Non-pigmented ciliary epithelial cell (primary cell): ENCODE measurements around the gene ZEB2.

Experiments
- DNase-seq: peaks from one replicate; pipeline ENCODE4 v3.0.0-alpha.2; 2010; ENCODE audit warnings: low read depth

ZEB2 gene

DNA sequence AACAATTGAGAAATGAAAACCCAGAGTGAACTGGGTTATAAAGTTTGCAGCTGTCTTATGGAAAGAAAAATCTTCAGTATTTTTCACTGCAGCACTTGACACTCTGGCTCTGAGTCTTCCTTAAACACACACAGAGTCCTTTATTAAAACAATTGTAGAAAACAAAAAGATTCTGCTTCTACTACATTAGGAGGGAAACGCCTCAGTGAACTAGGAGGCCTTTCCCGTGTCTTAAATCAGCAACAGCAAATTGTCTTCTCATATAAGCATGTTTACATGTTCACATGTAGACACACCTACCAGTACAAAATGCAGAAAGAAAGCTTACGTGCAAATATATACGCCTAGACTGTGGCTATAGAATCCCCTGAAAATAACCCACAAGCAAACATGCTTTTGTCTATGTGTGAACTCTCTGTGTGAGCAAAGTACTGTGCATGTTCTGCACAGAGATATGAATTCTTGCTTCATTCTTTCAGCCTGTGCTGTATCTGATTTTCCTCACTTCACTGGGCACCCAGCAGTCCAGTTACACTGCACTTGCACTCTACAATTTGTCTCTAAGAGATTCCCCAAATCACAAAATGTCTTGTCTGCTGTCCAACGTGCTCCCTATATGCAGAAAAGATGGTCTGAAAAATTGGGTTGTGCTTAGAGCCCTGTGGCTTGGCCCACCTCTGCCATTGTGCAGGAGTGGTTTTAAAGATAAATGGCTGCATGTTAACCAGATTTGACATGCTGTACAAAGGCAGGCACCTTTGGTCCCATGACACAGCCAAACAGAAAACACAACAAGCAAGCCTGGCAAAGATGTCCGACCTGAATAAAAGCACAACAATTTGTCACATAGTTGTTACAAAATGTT lies 24.5 kb downstream of the ZEB2 start:
- no peak for DNase-seq

DNA sequence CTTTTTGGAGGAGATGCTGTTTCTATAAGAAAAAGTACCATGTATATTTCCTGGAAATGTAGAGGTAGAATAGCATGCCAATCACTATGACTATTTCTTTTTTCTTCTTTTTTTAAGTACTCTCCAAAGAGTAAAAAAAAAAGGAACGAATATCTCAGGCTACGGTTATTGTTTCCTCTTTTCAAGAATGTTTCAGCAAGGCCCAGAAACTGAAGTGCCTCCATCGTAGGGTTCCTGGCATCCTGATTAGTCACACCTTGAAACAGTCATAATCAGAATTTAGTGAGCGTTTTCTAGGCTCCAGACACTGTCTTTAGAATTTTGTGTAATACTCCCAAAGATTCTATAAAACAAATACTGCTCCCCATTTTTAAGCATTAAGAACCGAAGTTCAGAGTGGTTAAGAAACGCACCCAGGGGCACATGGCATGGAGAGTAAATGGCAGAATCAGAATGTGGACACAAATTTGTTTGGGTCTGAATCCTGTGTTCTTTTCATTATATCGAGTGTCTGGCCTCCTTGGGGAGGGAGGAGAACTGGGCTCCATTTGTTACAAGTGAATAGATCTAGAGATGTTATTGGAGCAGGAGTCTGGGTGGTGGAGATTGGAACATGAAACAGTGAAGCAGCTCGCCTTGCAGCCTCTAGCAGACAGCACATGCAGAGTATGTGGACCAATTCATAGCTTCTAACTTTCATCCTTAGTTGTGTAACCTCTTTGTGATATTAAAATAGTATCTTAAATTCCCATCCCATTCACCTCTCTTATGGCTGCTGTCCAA lies 26.7 kb downstream of the ZEB2 start:
- DNase-seq: no peak

DNA sequence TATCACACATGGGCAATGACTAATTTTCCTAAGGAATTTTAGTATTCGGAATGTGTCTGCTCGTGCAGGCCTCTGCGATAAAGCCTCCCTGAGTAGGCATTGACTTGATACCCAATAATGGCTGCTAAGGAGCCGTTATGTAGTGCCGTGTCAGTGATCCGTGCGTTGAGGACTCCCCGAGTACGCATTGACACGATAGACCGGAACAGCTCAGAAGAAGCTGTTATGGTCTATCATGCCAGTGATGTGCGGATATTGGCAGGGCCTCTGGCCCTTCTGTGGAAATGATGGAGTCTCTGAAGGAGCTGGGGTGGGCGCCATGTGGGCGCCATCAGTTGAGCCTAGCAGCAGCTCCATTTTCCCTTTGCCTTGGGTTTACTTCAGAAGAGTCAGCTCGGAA lies 29.1 kb downstream of the ZEB2 start:
- DNase-seq: no peak

DNA sequence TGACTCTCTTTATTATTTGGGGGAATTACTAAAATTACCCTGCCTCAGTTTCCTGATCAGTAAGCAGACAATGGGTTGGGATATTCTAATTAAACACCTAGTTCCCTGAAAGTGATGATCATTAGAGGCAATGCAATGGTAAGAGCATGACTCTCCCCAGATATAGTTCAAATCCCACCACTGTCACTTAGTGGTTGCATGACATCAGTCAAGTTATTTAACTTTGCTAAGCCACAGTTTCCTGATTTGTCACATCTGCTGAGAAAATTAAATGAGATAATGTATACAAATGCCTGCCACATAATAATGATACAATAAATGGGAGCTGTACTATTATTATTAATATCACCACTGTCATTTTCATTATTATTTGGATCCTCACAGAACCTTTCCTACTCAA lies 29.9 kb downstream of the ZEB2 start:
- no peak for DNase-seq

DNA sequence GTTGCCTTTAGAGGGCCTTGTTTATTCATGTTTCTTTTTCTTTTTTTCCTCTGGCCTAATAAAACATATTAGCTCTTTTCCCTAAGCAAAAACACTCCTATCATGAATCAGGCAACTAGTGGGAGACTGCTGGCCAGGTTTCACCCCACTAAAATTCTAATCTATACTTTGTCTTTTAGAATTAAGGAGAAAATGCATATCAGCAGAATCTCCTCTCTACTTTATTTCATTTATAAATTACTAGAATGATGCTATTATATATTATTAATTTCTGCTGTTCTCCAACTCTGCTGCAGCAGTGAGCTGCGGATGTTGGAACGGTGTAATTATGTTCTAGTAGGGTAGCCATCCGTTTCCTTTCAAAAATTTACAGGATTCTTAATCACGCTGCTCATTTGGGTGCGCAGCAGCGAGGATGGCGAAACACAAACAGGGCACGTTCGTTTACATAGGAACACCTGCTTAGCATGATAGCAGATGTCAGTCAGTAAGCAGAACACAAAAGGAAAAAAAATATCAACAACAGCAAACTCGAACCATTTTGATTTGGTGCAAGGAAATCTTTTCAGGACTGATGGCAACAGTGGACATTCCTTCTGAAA lies 30.5 kb downstream of the ZEB2 start:
- no peak for DNase-seq

DNA sequence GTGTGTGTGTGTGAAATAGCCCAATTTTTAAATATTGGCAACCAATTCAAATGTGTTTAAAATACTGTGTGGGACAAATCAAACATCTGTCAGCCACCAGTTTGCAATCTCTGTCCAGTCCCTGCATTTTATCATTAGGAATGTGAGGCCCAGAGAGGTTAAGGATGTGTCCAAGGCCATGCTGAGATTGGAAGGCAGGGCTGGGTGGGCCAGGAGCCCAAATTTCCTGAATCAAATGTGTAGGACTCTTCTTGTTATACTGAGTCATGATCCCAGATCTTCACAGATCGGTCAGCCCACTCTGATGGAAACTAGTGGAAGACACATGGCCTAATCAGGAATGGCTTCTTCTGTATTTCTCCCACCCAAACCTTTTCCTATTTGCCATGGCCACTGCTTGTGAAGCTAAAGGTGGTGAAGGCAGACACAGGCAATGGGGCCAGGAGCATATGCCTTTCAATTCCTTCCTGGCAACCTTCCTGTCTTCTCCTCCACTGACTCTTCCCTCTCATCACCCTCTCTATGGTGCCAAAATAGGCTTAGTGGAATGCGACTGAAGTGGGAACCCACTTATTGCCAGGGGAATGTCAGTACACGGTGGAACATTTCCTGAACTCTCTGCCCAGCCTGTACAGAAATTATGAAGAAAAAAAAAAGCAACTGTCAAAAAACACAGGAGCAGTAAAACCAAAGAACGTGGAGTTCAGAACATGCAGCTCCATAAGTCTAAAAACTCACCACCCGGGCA lies 35.5 kb downstream of the ZEB2 start:
- no peak for DNase-seq

DNA sequence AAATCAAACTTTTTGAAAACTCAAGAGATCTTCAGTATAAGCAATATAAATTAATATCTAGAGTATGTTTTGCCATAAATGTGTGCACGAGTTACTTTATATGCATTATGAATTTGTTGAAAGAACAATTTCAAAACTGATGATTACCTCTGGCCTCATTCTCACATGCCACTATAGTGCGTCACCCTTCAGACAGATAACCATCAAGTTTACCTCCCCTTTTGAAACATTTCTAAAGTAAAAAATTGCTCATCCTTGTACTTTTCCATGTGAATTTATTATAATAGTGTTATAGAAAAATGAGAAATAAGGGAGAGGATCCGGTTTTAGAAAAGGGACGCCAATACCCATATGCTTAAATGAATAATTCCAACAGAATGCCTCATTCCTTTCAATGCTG lies 38.3 kb downstream of the ZEB2 start:
- DNase-seq: no peak

DNA sequence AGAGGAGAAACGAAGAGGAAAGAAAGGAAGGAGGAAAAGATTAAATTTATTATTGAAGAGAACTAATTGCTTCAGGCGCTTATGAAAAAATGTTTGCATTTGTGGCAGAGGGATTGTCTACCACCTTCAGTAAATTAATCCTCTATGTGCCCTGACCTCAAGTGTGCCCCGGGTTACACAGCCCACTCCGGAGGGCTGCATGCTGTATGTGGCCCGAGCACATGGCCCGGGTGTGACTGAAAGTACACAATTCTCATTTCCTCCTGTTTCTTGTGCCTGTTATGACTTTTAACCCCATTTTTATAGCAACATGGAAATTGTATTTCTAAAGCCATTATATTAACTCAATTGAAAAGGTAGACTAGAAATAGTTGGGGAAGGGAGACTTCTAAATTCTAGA lies 38.8 kb downstream of the ZEB2 start:
- no peak for DNase-seq

DNA sequence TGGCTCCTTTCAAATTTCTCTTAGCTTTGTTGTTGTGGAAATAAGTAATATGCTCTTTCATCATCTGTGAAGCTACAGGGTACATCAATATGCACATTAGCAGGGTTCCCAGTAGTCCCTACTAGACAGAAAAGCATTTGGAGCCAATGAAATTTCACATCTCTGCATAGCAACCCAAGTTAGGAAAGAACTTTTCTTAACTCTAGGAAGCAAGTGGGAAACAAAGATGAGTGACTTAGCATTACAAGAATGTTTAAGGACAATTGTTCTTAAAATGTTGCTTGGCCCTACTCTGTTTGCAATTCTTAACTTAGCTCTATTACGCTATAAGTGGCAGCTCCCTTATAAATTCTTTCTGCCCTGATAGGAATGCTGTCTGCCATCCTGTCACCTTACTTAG lies 39.6 kb downstream of the ZEB2 start:
- peak; percentile 37 for DNase-seq

DNA sequence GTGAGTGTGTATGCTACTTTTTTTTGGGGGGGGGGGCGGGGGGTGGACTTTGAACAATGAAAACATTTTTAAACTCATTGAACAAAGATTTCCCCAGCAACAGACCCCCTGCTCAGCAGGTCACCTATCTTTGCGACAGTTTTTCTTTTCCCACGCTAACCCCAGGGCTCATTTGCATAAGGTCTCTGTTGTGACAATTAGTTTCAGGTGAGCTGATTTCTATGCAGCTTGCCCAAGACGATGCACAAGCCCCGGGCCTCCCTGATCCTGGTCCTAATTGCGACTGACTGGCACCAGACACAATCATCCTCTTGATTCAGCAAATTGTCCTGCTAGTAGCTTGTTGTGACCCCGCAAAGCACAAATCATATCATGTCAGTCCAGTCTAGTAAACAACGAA lies 40.3 kb downstream of the ZEB2 start:
- DNase-seq: no peak

DNA sequence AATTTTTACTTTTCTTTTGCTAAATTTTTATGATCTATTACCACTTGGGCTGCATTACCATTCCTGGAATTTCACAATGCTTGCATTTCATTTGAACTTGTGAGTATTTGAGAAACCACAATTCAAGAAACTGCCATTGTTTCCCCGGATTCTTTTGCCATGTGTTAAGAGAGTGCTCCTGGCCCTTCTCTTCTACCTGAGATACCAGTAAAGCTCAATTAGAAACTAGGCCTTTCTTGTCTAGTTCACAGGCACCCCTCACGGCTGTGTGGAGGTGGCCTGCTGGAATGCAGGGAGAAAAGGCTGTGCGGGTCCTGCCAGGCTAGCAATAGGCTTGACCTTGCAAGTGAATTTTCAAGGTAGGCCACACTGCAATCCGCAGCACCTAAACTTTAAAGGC lies 40.8 kb downstream of the ZEB2 start:
- peak; percentile 54 for DNase-seq

DNA sequence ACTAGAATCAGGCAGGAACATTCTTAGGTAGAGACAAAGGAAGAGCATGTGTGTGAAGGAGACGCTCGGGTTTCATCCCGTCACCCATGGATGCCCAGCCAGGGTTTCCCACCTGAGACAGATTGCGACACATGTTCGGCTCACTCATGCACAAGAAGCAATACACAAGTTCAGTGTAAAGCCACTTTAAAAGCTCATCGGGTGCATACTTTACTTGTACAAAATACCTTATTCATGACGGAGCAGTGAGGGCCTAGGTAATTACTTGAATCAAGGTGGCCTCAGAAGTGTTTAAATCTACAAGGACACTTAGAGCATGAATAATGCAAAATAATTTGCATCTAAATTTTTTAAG lies 42.0 kb downstream of the ZEB2 start:
- DNase-seq: no peak

DNA sequence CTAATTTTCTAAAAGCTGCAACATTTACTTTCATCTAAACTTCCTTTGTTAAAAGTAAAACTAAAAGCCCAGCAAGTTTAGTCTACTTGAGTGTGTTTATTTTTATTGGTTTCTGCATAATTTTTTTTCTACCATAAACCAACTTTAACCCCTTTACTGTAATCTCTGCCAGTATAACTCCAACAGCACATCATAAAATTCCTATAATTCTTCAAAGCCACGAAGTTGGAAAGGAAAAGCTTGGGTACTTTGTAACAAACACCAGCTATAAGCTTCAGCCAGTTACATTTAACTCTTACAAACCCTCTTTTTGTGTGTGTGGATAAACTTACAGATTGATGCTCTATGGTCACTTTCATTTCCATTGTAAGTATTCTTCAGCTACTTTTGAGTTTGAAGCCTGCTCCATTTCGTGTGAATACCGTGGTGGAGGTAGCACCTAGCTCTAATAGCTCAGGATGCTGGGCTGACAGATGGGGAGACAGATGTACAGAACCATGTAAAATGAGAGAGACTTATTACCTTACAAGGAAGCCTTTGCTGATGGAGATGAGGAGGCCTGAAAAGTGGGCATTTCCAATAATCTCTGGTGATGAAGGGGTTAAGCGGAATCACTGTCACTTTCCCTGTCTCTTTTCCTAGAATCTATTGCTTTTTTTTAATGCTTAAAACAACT lies 42.5 kb downstream of the ZEB2 start:
- DNase-seq: no peak

DNA sequence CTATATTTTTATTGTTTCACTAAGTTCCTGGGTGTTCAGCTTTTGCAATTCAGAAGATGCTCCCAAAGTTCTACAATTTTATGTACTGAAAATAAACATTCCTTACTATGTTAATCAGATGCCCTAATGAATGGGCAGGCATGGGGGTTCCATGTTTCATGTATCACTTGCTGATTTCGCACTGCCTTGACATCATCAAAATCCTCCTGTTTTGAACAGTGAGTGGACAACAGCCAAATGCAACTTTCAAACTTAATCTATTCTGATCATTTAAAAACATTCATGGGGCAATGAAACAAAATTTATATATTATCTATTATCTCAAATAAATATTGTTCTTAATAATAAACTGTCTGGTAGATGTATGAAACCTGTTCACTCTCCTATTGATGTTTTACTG lies 43.2 kb downstream of the ZEB2 start:
- no peak for DNase-seq

DNA sequence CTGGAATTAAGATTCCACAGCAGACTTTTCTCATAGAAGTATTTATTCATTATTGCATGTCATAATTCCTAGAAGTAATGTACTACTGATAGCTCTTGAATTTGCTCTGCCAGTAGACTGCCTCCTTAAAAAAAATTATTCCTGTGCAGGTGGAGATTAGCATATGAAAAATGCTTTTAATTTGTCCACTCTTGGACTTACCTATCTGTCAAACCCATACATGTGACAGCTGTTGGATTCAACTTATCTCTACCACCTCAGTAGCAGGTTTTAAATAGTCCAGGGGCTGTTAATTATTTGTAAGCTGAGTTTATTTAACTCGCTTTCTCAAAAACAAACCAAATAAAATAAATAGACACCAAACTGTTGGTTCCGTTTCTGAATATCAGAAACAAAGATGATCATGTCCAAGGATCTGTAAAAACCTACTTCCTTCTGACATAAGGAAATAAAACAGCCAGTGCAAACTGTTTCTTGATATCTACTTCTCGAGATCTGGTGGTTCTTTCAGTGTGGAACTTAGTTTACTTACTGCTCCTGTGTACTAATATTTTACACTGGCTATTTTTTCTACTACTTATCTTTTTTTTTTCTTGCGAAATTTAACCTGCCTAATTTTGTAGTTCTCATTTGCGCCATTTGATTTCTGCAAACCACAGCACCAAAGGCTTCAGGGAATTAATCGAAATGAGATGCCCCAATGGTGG lies 44.2 kb downstream of the ZEB2 start:
- no peak for DNase-seq

DNA sequence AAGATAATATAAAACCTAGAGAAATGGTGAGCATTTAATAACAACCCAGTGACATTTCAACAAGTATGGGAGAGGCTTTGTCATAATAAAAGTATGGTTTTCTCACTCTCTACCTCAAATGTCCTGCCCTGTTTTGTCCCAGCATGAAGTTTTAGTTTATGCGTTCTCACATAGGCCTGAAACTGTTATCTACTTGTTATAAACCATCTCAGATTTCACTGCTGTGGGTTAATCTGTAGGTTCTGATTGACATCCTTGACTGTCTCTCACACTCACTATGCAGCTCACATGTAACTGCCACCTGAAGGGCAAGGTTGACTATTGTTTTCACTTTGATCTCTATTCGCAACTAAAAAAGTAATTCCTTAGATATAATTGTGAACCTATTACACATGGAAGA lies 44.9 kb downstream of the ZEB2 start:
- no peak for DNase-seq

DNA sequence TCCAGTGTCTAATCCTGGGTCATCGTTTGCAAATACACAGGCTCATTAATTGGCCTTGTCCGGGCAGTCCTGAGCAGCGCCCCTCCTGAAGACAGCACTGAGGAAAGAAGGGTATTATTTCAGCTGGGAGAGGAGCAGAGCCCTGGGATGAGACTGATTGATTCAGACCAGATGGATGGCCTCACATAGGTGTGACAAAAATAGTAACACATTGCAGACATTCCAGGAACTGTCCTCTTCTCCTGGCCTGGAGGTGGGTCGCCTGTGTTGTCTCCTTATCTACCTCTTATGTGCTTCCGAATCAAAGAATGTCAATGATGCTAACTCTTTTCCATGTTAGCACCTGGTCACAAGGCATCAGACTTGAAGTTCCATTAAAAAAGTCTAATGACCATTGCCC lies 45.9 kb downstream of the ZEB2 start:
- DNase-seq: no peak

DNA sequence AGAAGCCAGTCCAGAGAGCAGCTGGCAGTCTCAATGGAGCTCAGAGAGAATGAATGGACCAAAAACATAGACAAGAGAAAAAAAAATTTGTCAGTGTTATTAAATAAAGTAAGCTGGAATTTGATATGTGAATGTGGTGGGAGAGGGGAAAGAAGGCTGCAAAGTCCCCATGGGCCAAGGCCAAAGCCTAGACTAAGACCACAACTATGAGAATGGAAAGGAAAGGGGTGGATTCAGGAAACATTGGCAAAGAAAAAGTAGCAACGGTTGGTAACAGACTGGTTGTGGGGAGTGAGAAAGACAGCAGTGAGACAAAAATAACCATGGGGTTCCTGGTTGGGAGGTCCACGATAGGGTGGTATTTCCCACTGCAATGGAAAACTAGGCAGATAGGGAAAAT lies 47.0 kb downstream of the ZEB2 start:
- DNase-seq: no peak

DNA sequence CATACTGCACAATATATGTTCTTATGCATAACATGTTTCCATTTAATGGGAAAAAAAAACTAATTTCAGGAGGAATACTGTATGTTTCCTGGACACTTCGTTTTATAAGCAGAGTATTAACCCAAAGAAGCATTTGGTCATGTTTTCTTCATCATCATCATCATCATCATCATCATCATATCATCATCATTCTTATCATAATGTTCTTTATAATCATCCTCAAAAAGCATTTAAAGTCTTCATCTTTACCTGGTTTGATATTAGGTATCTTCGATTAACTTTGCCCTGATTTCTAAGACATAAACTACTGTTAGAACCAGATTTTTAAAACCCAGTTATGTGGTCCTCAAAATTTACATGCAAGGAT lies 47.9 kb downstream of the ZEB2 start:
- no peak for DNase-seq

DNA sequence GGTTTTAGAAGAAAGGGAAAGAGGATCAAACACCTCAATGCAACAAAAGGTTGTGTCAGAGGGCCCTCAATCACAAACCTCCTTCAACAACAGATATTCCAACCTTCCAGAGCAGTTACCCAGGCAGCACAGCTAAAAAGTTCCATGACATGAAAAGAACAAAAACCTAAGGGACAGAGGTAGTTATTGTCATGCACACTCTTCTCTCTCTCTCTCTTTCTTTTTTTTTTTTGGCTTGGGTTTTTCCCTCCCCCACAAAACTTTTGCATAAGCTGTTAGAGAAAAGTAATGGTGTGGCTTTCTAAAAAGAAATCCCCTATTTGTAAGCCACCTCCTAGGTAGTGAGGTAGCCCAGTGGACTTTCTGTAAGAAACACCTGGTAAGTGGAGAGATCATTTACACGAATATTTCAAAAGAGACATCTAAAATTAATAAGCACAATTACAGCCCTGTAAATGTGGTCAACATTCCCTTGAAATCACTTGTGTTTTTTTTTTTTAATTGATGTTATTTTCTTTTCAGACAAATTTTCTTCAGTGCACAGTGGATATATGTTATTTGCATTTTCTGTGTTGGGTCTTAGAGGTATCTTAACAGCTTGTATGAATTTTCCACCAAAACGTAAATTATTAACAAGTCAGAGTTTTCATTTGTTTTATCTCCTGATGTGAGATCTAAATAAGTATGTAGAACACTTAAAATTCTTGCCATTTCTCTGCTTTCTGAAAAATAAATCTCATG lies 48.4 kb downstream of the ZEB2 start:
- DNase-seq: no peak

DNA sequence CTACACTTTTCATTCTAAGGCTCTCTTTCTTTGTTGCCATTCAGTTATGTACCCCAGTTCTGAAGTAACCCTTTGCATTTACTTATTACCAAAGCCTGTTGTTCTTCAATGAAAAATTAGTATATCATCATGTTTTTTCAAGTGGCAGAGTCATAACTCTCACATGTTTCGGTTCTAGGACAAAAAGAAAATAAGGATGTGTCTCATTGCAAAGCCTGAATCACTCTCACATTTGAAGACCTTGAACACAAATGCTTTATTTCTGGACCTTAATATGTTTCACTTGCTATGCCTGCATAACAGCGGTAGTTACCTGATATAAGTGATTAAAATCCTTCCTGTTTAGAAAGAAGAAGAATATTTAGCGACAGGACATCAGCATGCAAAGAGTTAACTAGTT lies 49.1 kb downstream of the ZEB2 start:
- DNase-seq: no peak
